Adrenal gland (tissue), 12 donors: Measurements from ENCODE around the gene ABLIM2. TPM values are rescaled to one million over a fixed set of nuclear protein-coding genes. Genes with fewer than 3 reads are reported as not detected.

ENCODE experiments used
- DNase-seq, 7 donors: peaks; one replicate each; pipeline ENCODE4 v3.0.0-alpha.2; 2019 to 2020
- H3K27ac ChIP-seq, 5 donors: fragments of 200-600 bp; sonication (generic) in 4 of 5; 1 replicate in 3 of 5; 2 replicates in 2 of 5; pipeline versions ENCODE4 v1.5.1 to v1.8.0; 2016 to 2020; ENCODE audit warnings: mild to moderate bottlenecking in 1 of 5
- H3K27me3 ChIP-seq: fragments of 200-600 bp; 2 replicates; pipeline ENCODE4 v1.8.0; 2021
- H3K36me3 ChIP-seq, 2 donors: fragments of 200-600 bp; replicated peaks in 1 of 2; 1 replicate in 1 of 2; 2 replicates in 1 of 2; pipeline versions ENCODE4 v1.5.1 to v1.8.0; 2018 to 2022
- H3K4me1 ChIP-seq, 2 donors: fragments of 200-600 bp; replicated peaks in 1 of 2; 1 replicate in 1 of 2; 2 replicates in 1 of 2; pipeline versions ENCODE4 v1.5.1 to v1.8.0; 2018 to 2021
- H3K4me3 ChIP-seq, 4 donors: fragments of 200-600 bp; sonication (generic) in 3 of 4; one replicate each; pipeline ENCODE4 v1.5.1; 2016 to 2018
- H3K9me3 ChIP-seq, 3 donors: fragments of 200-600 bp; sonication (generic) in 1 of 3; replicated peaks in 1 of 3; 1 replicate in 2 of 3; 2 replicates in 1 of 3; pipeline versions ENCODE4 v1.5.1 to v1.8.0; 2016 to 2021
- CTCF ChIP-seq, 6 experiments: fragments of 450-650 bp in 4 of 6; fragments of 200-600 bp in 2 of 6; sonication (generic) in 1 of 6; IDR thresholded peaks; 1 replicate in 5 of 6; 2 replicates in 1 of 6; pipeline versions ENCODE4 v1.5.1 to v1.8.0; 2016 to 2021; ENCODE audit warnings: antibody characterized with exemption in 6 of 6, mild to moderate bottlenecking in 2 of 6, moderate library complexity in 1 of 6
- POLR2A ChIP-seq, 2 donors: fragments of 450-650 bp; IDR thresholded peaks; one replicate each; pipeline ENCODE4 v1.6.1; 2017; ENCODE audit warnings: antibody characterized with exemption in 2 of 2, mild to moderate bottlenecking in 2 of 2, moderate library complexity in 1 of 2
- WGBS, 4 donors: extraction: QIAGEN DNeasy Blood & Tissue Kit in 2 of 4; methylation state at CpG; one replicate each; pipeline versions ENCODE4 v1.1.5 to v1.1.7; 2013 to 2017; 5-methylcytosine and 5-hydroxymethylcytosine counted together
- intact Hi-C, 2 donors: fragments of 100-400 bp; cut with DNase I; formaldehyde crosslinking; loops; one replicate each; pipeline versions ENCODE4 v1.14.1 to v1.15.0; 2022 to 2023
- polyA plus RNA-seq, 3 donors: library from polyadenylated mRNA; stranded (reverse); fragments of 200-250 nt in 2 of 3; fragments of 350-450 nt in 1 of 3; fragmentation: Illumina TruSeq in 1 of 3; extraction: RNeasy Lipid Tissue Mini Kit (QIAGEN cat#74804) in 1 of 3; gene quantifications; one replicate each; pipeline ENCODE4 v1.2.3, GENCODE V29; 2013 to 2014
- total RNA-seq, 9 donors: library from RNA; depleted of rRNA in 4 of 9; stranded (reverse); fragments of >200 nt in 4 of 9; fragments of 120-200 nt in 1 of 9; fragmentation: NEBNext Ultra II Directional in 1 of 9; extraction: Animal tissue kit (Norgen Biotek cat#: 25700) in 1 of 9; gene quantifications; one replicate each; pipeline versions ENCODE4 v1.1.0 to v1.2.4, GENCODE V29; 2013 to 2023
- donor health status: healthy with polysubstance abuse.
- donor health status: Bipolar disorder and iron deficiency.
- donor health status: DM: yes; HTN: yes; CAD: no.
- donor health status: DM: no; HTN: no; CAD: no.
- donor health status: DM: no; HTN: no; CAD: no.
- donor health status: DM: yes; HTN: yes; CAD: no.

ABLIM2 gene
- total and polyA plus RNA-seq, 12 donors, result 5.8 to 31.2 (median 14.6) TPM

DNA sequence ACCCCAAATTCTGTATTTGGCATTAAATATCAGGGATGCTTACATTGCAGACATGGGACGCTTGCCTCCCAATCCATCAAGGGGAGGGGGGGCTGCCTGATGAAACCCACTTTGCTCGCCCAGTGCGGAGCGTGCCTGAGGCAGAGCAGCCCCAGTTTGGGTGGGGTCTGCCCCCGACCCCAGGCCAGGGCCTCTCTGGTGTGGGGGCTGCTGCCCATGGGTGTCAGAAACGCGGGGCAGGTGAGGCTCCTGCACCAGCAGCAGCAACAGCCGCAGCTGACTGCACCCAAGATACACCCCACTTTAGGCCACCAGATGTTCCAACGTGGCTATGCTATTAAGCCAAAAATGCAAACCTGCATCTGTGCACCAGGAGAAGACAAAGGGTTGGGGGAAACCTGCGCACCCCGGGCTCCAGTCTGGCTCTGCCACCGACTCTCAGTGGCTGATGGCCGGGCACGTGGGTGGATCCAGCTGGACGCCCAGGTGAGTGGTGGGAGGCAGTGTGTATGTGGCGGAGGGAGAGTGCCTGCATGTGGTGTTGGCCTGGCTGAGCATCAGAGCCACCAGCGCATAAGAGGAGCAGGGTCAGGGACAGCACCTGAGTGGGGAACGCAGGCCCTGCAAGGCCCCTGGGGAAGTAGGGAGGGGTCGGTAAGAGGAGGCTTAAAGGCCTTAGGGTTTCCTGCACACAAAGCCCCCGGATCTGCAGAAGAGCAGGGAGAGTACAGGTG lies 86.2 kb downstream of the ABLIM2 start:
- Histone ChIP-seq H3K36me3 (no peaks in the 10 kb centered on the region), H3K27ac (no peak overlapping the region), H3K4me1 (no peaks in the 10 kb centered on the region), H3K27me3 (no peaks in the 10 kb centered on the region), H3K9me3 (no peaks in the 10 kb centered on the region), H3K4me3 (no peak overlapping the region)
- DNase-seq, result no peak
- intact Hi-C loops, result no loop called here
- TF ChIP-seq CTCF (IDR thresholded peaks at IDR 0.05), result no peak
- no peak for TF ChIP-seq POLR2A (IDR thresholded peaks at IDR 0.05)
- 78 to 91% (median 86%) methylated on average over 14 to 20 of the region's 20 CpGs for WGBS, 4 donors

DNA sequence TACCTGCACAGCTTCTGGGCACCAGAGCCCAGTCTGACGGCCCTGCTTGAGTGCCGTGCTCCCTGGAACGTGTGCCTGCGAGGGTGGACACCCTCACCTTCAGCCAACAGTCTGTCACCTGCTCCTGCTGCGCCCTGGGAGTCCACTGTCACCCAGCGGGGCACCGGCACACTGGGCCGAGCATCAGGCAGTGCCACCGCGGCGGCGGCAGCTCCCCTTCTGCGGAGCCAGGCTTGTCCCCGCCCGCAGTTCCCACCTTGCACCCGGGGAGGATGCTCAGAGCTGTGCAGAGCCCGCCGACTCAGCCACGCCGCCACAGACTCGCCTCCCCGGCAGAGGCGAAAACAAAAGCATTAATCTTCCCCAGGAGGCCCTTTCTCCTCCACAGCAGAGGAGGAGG lies 86.8 kb downstream of the ABLIM2 start:
- TF ChIP-seq POLR2A (IDR thresholded peaks at IDR 0.05) (no peak), CTCF (IDR thresholded peaks at IDR 0.05) (no peak)
- WGBS, 4 donors, result 53 to 72% (median 63%) methylated on average over 6 to 23 of the region's 23 CpGs
- Histone ChIP-seq H3K4me3 (no peak overlapping the region), H3K27me3 (no peaks in the 10 kb centered on the region), H3K27ac (no peak overlapping the region), H3K36me3 (no peaks in the 10 kb centered on the region), H3K4me1 (no peaks in the 10 kb centered on the region), H3K9me3 (no peaks in the 10 kb centered on the region)
- intact Hi-C loops, result no loop called here
- no peak for DNase-seq

- DNase-seq, result peak in 1 of 7 donors; percentile 66
- no peak overlapping the region for H3K27ac ChIP-seq
These were observed 87.6 kb downstream of the ABLIM2 start for GRCh38 chr4:8070736-8071718.

More at GRCh38 chr4:8070736-8071718, 87.6 kb downstream of the ABLIM2 start:
- no peaks in the 10 kb centered on the region for H3K27me3 ChIP-seq
- H3K9me3 ChIP-seq, result no peaks in the 10 kb centered on the region
- TF ChIP-seq POLR2A (IDR thresholded peaks at IDR 0.05), result no peak
- no peak for TF ChIP-seq CTCF (IDR thresholded peaks at IDR 0.05)
- H3K4me1 ChIP-seq, result no peaks in the 10 kb centered on the region
- H3K4me3 ChIP-seq, result no peak overlapping the region
- no peaks in the 10 kb centered on the region for H3K36me3 ChIP-seq
- intact Hi-C loops, result no loop called here
- WGBS, 4 donors, result 65 to 76% (median 66%) methylated on average over 19 to 30 of the region's 30 CpGs
